ENCODE results near the gene SGCG. TPM values are rescaled to one million over a fixed set of nuclear protein-coding genes. Genes with fewer than 3 reads are reported as not detected.

SGCG gene
- total and polyA plus RNA-seq, 5 donors = 61.8 to 130 (median 92.5) TPM

GRCh38 chr13:23359882-23360281 lies 179.1 kb downstream of the SGCG start:
- intact Hi-C loops (cut with DNase I) = no loop called here
- no peak overlapping the region for H3K27ac ChIP-seq (ENCODE audit: low read length)

DNA sequence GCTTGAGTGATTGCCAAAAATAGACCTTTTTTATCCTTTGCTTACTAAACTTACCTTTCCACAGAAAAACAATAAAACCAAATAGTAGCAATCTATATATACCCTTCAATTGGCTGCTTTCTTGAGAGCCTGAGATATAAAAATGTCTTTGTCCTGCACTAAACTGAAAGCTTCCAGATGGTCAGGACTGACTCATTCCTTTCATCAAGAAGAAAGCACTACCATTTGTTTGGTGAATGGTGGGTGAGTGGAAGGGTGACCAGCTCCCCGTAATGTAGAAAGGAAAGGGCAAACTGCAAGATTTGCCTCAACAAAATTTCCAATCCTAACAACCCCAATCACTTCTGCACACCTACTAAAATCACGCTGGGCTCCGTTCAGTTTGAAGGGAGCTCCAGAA lies 184.9 kb downstream of the SGCG start:
- Histone ChIP-seq H3K4me3 (ENCODE audit: low read length) (no peak overlapping the region), H3K9me3 (ENCODE audit: control insufficient read depth, low read length) (no peaks in the 10 kb centered on the region), H3K27me3 (ENCODE audit: control insufficient read depth, insufficient read depth) (no peaks in the 10 kb centered on the region), H3K4me1 (ENCODE audit: control insufficient read depth, insufficient read depth, low read length) (no peaks in the 10 kb centered on the region), H3K27ac (ENCODE audit: low read length) (no peak overlapping the region)
- intact Hi-C loops (cut with DNase I) = no loop called here
- 93% methylated on average over 3 of the region's 3 CpGs for WGBS
- ATAC-seq = no peak
- DNase-seq = no peak

More at GRCh38 chr13:23359882-23360281, 179.1 kb downstream of the SGCG start:
- Histone ChIP-seq H3K27me3 (ENCODE audit: control insufficient read depth, insufficient read depth) (no peaks in the 10 kb centered on the region), H3K4me3 (ENCODE audit: low read length) (no peak overlapping the region), H3K9me3 (ENCODE audit: control insufficient read depth, low read length) (no peaks in the 10 kb centered on the region), H3K4me1 (ENCODE audit: control insufficient read depth, insufficient read depth, low read length) (no peaks in the 10 kb centered on the region)
- ATAC-seq (peak in 1 of 2 donors; percentile 14), DNase-seq (no peak)
- WGBS = 82% methylated on average over 1 of the region's 1 CpG

DNA sequence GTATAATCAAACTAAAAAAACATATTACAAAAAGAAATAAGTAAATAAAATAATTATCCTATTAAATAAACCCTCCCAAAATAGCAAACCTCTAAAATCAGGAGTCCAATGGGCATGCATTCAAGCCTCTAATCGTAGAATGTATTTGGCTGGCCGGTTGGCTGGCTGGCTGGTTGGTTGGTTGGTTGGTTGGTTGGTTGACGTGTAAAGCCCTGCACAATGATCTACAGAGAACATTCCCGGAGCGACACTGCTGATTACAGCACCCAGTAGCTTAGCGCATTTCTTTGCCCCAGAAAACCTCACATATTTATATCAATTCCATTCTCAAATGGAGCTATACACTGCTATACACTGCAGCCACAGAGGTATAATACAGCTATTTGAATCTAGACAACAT lies 187.1 kb downstream of the SGCG start:
- Histone ChIP-seq H3K4me1 (ENCODE audit: control insufficient read depth, insufficient read depth, low read length) (peaks cover under 1% of the 10 kb centered on the region), H3K27ac (ENCODE audit: low read length) (no peak overlapping the region), H3K4me3 (ENCODE audit: low read length) (no peak overlapping the region), H3K9me3 (ENCODE audit: control insufficient read depth, low read length) (no peaks in the 10 kb centered on the region), H3K27me3 (ENCODE audit: control insufficient read depth, insufficient read depth) (no peaks in the 10 kb centered on the region)
- no peak for DNase-seq
- no peak for ATAC-seq
- intact Hi-C loops (cut with DNase I) = no loop called here
- WGBS = 93% methylated on average over 6 of the region's 6 CpGs

DNA sequence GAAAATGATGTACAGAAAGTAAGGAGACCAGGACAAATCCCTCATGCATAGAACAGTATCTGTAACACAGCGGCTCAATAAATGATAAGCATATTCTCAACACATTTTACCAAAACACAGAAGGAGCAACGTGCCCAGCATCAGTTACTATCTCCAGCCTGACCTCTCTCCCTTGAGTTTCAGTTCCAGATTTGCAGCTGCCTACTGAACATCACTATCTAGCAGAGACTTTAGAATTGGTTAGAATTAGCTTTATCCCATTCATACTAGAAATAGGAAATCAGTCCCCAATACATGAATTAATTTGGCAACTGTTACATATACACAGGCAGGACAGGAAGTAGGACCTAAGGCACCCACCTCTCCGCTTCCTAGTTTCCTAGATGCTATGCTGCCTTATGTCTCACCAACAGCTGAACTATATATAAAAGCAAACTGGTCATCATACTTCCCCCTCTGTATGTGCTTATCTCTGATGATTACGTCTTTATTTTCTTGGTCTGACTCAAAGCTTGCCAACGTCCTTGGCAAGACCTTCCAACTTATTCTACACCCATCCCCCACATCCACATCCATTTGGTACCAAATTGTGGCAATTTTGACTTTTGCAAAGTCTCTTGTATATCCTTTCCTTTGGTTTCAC lies 191.6 kb downstream of the SGCG start:
- H3K27me3 ChIP-seq (ENCODE audit: control insufficient read depth, insufficient read depth) = no peaks in the 10 kb centered on the region
- intact Hi-C loops (cut with DNase I) = no loop called here
- no peak overlapping the region for H3K4me3 ChIP-seq (ENCODE audit: low read length)
- H3K4me1 ChIP-seq (ENCODE audit: control insufficient read depth, insufficient read depth, low read length) = peaks cover 5% of the 10 kb centered on the region
- H3K9me3 ChIP-seq (ENCODE audit: control insufficient read depth, low read length) = no peaks in the 10 kb centered on the region
- WGBS = 24% methylated on average over 5 of the region's 5 CpGs
- ATAC-seq = no peak
- DNase-seq = no peak
- H3K27ac ChIP-seq (ENCODE audit: low read length) = no peak overlapping the region
